ENCODE results near the gene DUSP5. TPM values are rescaled to one million over a fixed set of nuclear protein-coding genes. Genes with fewer than 3 reads are reported as not detected.

Gene DUSP5
- total and polyA plus RNA-seq, 7 donors = 3.6 to 42.1 (median 12.0) TPM

- Histone ChIP-seq H3K27me3 (no peaks in the 10 kb centered on the region), H3K36me3 (peaks cover 0 to 36% (median 16%) of the 10 kb centered on the region in 4 donors), H3K4me3 (no peak overlapping the region), H3K27ac (peak overlapping the region in 2 of 4 donors; percentile 17 to 46), H3K4me1 (peaks cover 0 to 52% (median 35%) of the 10 kb centered on the region in 4 donors), H3K9me3 (no peaks in the 10 kb centered on the region)
- WGBS, 2 donors = 79 to 90% methylated on average over 11 of the region's 11 CpGs
- TF ChIP-seq POLR2A (IDR thresholded peaks at IDR 0.05) = no peak
- no peak for TF ChIP-seq CTCF (IDR thresholded peaks at IDR 0.05)
- TF ChIP-seq EP300 (IDR thresholded peaks at IDR 0.05) = no peak
- TF ChIP-seq POLR2AphosphoS5 (IDR thresholded peaks at IDR 0.05) = no peak
- DNase-seq = peak; percentile 67
- intact Hi-C loops (cut with DNase I) = no loop called here
Measured at GRCh38 chr10:110508806-110509544, 11.3 kb downstream of the DUSP5 start.

GRCh38 chr10:110509560-110509959 lies 11.9 kb downstream of the DUSP5 start:
- Histone ChIP-seq H3K4me3 (no peak overlapping the region), H3K4me1 (peaks cover 0 to 46% (median 29%) of the 10 kb centered on the region in 4 donors), H3K27me3 (no peaks in the 10 kb centered on the region), H3K36me3 (peaks cover 0 to 36% (median 16%) of the 10 kb centered on the region in 4 donors), H3K9me3 (no peaks in the 10 kb centered on the region), H3K27ac (peak overlapping the region in 2 of 4 donors; percentile 13 to 46)
- no peak for DNase-seq
- WGBS, 2 donors = 94 to 96% methylated on average over 2 of the region's 2 CpGs
- TF ChIP-seq EP300 (IDR thresholded peaks at IDR 0.05) (no peak), POLR2AphosphoS5 (IDR thresholded peaks at IDR 0.05) (no peak), POLR2A (IDR thresholded peaks at IDR 0.05) (no peak), CTCF (IDR thresholded peaks at IDR 0.05) (no peak)
- intact Hi-C loops (cut with DNase I) = no loop called here

- DNase-seq = no peak
- TF ChIP-seq POLR2A (IDR thresholded peaks at IDR 0.05) = no peak
- no peak for TF ChIP-seq EP300 (IDR thresholded peaks at IDR 0.05)
- TF ChIP-seq POLR2AphosphoS5 (IDR thresholded peaks at IDR 0.05) = no peak
- no peak for TF ChIP-seq CTCF (IDR thresholded peaks at IDR 0.05)
- intact Hi-C loops (cut with DNase I) = no loop called here
- WGBS, 2 donors = 96 to 97% methylated on average over 9 of the region's 9 CpGs
- H3K9me3 ChIP-seq = no peaks in the 10 kb centered on the region
- H3K4me1 ChIP-seq = peaks cover 0 to 41% (median 24%) of the 10 kb centered on the region in 4 donors
- no peaks in the 10 kb centered on the region for H3K27me3 ChIP-seq
- H3K36me3 ChIP-seq = peaks cover 0 to 36% (median 16%) of the 10 kb centered on the region in 4 donors
- H3K27ac ChIP-seq = no peak overlapping the region
- no peak overlapping the region for H3K4me3 ChIP-seq
Measured at GRCh38 chr10:110510086-110510485, 12.4 kb downstream of the DUSP5 start.

- H3K4me1 ChIP-seq = peaks cover 0 to 34% (median 22%) of the 10 kb centered on the region in 4 donors
- H3K4me3 ChIP-seq = no peak overlapping the region
- no peak for DNase-seq
- WGBS, 2 donors = 81 to 89% methylated on average over 3 of the region's 3 CpGs
- H3K27ac ChIP-seq = no peak overlapping the region
- no peaks in the 10 kb centered on the region for H3K9me3 ChIP-seq
- intact Hi-C loops (cut with DNase I) = no loop called here
- peaks cover 0 to 36% (median 16%) of the 10 kb centered on the region in 4 donors for H3K36me3 ChIP-seq
- TF ChIP-seq POLR2AphosphoS5 (IDR thresholded peaks at IDR 0.05) (no peak), CTCF (IDR thresholded peaks at IDR 0.05) (no peak), EP300 (IDR thresholded peaks at IDR 0.05) (no peak), POLR2A (IDR thresholded peaks at IDR 0.05) (no peak)
- H3K27me3 ChIP-seq = no peaks in the 10 kb centered on the region
Measured at GRCh38 chr10:110510730-110511129, 13.0 kb downstream of the DUSP5 start.

All from sigmoid colon (tissue), 7 donors.